ENCODE data around the gene KLHL35. TPM values are rescaled to one million over a fixed set of nuclear protein-coding genes. Genes with fewer than 3 reads are reported as not detected.

The KLHL35 gene
- total RNA-seq, 1 donor from 2014 or later, result 0.77 TPM

GRCh38 chr11:75373201-75373600 is 59.8 kb downstream of the KLHL35 start:
- Histone ChIP-seq H3K79me2 (ENCODE audit: insufficient read depth, low read length) (no peaks in the 10 kb centered on the region), H3K9me3 (ENCODE audit: insufficient read depth, low read depth, low read length) (peaks cover 5% of the 10 kb centered on the region), H3K36me3 (ENCODE audit: insufficient read depth, low read length) (no peaks in the 10 kb centered on the region), H3K4me3 (ENCODE audit: insufficient read depth, low read depth, low read length) (no peak overlapping the region), H3K4me1 (ENCODE audit: insufficient read depth, low read length) (no peaks in the 10 kb centered on the region), H3K4me2 (ENCODE audit: low read length) (no peak overlapping the region), H3K9ac (ENCODE audit: low read length) (no peak overlapping the region), H4K20me1 (ENCODE audit: insufficient read depth, low read length) (no peaks in the 10 kb centered on the region), H3K27ac (ENCODE audit: low read depth, low read length) (no peak overlapping the region), H2AFZ (ENCODE audit: low read depth, low read length) (no peak overlapping the region), H3K27me3 (ENCODE audit: insufficient read depth, low read length) (peaks cover 10% of the 10 kb centered on the region)
- FAIRE-seq (no peak), DNase-seq (ENCODE audit: low read depth) (no peak)
- no peak overlapping the region for H3K27ac Mint-ChIP-seq (ENCODE audit: unreplicated experiment)
- H3K27me3 Mint-ChIP-seq (ENCODE audit: low read depth, unreplicated experiment), result peaks cover 13% of the 10 kb centered on the region
- TF ChIP-seq, protein P1, sequence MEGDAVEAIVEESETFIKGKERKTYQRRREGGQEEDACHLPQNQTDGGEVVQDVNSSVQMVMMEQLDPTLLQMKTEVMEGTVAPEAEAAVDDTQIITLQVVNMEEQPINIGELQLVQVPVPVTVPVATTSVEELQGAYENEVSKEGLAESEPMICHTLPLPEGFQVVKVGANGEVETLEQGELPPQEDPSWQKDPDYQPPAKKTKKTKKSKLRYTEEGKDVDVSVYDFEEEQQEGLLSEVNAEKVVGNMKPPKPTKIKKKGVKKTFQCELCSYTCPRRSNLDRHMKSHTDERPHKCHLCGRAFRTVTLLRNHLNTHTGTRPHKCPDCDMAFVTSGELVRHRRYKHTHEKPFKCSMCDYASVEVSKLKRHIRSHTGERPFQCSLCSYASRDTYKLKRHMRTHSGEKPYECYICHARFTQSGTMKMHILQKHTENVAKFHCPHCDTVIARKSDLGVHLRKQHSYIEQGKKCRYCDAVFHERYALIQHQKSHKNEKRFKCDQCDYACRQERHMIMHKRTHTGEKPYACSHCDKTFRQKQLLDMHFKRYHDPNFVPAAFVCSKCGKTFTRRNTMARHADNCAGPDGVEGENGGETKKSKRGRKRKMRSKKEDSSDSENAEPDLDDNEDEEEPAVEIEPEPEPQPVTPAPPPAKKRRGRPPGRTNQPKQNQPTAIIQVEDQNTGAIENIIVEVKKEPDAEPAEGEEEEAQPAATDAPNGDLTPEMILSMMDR (IDR thresholded peaks at IDR 0.05; ENCODE audit: insufficient read depth, low read depth, low read length), result no peak
- no peak for TF ChIP-seq EZH2 (IDR thresholded peaks at IDR 0.05; ENCODE audit: insufficient read depth, low read length)
- no peaks in the 10 kb centered on the region for H3K4me1 Mint-ChIP-seq (ENCODE audit: low read depth, unreplicated experiment)
- H3K4me3 Mint-ChIP-seq (ENCODE audit: unreplicated experiment), result no peak overlapping the region
- H3K36me3 Mint-ChIP-seq (ENCODE audit: low read depth, unreplicated experiment), result no peaks in the 10 kb centered on the region
- peaks cover 5% of the 10 kb centered on the region for H3K9me3 Mint-ChIP-seq (ENCODE audit: unreplicated experiment)

Other genes starting within 250 kb of the KLHL35 start
- 0.20 and 0.41 TPM in 2 replicates for gene TPBGL, start 192.4 kb downstream of the KLHL35 start, total RNA-seq
- gene ARRB1, start 81.5 kb downstream of the KLHL35 start, total RNA-seq, result 22.7 and 28.5 TPM in 2 replicates
- gene RPS3, start 33.7 kb downstream of the KLHL35 start, total RNA-seq, result 1,706 and 1,898 TPM in 2 replicates
- 6.7 and 9.4 TPM in 2 replicates for gene GDPD5, start 92.7 kb upstream of the KLHL35 start, total RNA-seq
- gene SERPINH1, start 129.1 kb upstream of the KLHL35 start, total RNA-seq, result 768 and 923 TPM in 2 replicates
- 3.0 and 3.9 TPM in 2 replicates for gene MAP6, start 235.8 kb upstream of the KLHL35 start, total RNA-seq

Data from astrocyte (in vitro differentiated cells and primary cell).